HEK293 (cell line): ENCODE data around the gene CCDC8.

Experiments used
- BCL11A ChIP-seq: fragments of 450-650 bp; formaldehyde crosslinking; IDR thresholded peaks from 2 replicates; pipeline ENCODE4 v1.5.1; 2016; ENCODE audit warnings: low read depth, missing biosample characterization, missing genetic modification characterization
- GLIS2 ChIP-seq: fragments of 450-650 bp; formaldehyde crosslinking; IDR thresholded peaks from 2 replicates; pipeline ENCODE4 v1.5.1; 2016; ENCODE audit warnings: missing biosample characterization, missing genetic modification characterization
- RBAK ChIP-seq: fragments of 450-650 bp; formaldehyde crosslinking; IDR thresholded peaks from 2 replicates; pipeline ENCODE4 v1.5.1; 2016; ENCODE audit warnings: missing biosample characterization, missing genetic modification characterization
- SCRT2 ChIP-seq: fragments of 450-650 bp; formaldehyde crosslinking; IDR thresholded peaks from 2 replicates; pipeline ENCODE4 v1.5.1; 2016; ENCODE audit warnings: missing biosample characterization, missing genetic modification characterization
- SP2 ChIP-seq: fragments of 450-650 bp; formaldehyde crosslinking; IDR thresholded peaks from 2 replicates; pipeline ENCODE4 v1.5.1; 2016; ENCODE audit warnings: missing biosample characterization, missing genetic modification characterization
- TSHZ1 ChIP-seq: fragments of 450-650 bp; formaldehyde crosslinking; IDR thresholded peaks from 2 replicates; pipeline ENCODE4 v1.5.1; 2016; ENCODE audit warnings: missing biosample characterization, missing genetic modification characterization, borderline replicate concordance
- ZBTB17 ChIP-seq: fragments of 450-650 bp; formaldehyde crosslinking; IDR thresholded peaks from 2 replicates; pipeline ENCODE4 v1.5.1; 2016; ENCODE audit warnings: missing biosample characterization, missing genetic modification characterization
- ZBTB26 ChIP-seq: fragments of 450-650 bp; formaldehyde crosslinking; optimal IDR thresholded peaks from 2 replicates; pipeline ENCODE3; 2016; ENCODE audit warnings: missing biosample characterization, mild to moderate bottlenecking, missing genetic modification characterization
- ZBTB44 ChIP-seq: fragments of 450-650 bp; IDR thresholded peaks from 2 replicates; pipeline ENCODE4 v1.5.1; 2018; ENCODE audit warnings: missing biosample characterization, mild to moderate bottlenecking, missing genetic modification characterization
- ZBTB7A ChIP-seq: fragments of 450-650 bp; formaldehyde crosslinking; IDR thresholded peaks from 2 replicates; pipeline ENCODE4 v1.5.1; 2016; ENCODE audit warnings: low read depth, missing biosample characterization, missing genetic modification characterization
- ZNF10 ChIP-seq: fragments of 450-650 bp; formaldehyde crosslinking; IDR thresholded peaks from 2 replicates; pipeline ENCODE4 v1.5.1; 2017; ENCODE audit warnings: missing biosample characterization, missing genetic modification characterization
- ZNF133 ChIP-seq: fragments of 450-650 bp; formaldehyde crosslinking; IDR thresholded peaks from 2 replicates; pipeline ENCODE4 v1.5.1; 2016; ENCODE audit warnings: missing biosample characterization, missing genetic modification characterization
- ZNF184 ChIP-seq: fragments of 450-650 bp; IDR thresholded peaks from 2 replicates; pipeline ENCODE4 v1.5.1; 2018; ENCODE audit warnings: missing biosample characterization, mild to moderate bottlenecking, missing genetic modification characterization
- ZNF19 ChIP-seq: fragments of 450-650 bp; formaldehyde crosslinking; IDR thresholded peaks from 2 replicates; pipeline ENCODE4; 2016; ENCODE audit warnings: missing biosample characterization, missing genetic modification characterization, low read depth
- ZNF2 ChIP-seq: fragments of 450-650 bp; formaldehyde crosslinking; IDR thresholded peaks from 2 replicates; pipeline ENCODE4 v1.5.1; 2016; ENCODE audit warnings: missing biosample characterization, missing genetic modification characterization
- ZNF239 ChIP-seq: fragments of 450-650 bp; formaldehyde crosslinking; IDR thresholded peaks from 2 replicates; pipeline ENCODE4 v1.5.1; 2016; ENCODE audit warnings: missing biosample characterization, missing genetic modification characterization
- ZNF274 ChIP-seq, 2 experiments: fragments of 200-500 bp in 1 of 2; fragments of 450-650 bp in 1 of 2; sonication (Bioruptor generic) in 1 of 2; formaldehyde crosslinking in 1 of 2; IDR thresholded peaks; 2 replicates each; pipeline versions ENCODE4 v1.5.1 to v1.6.1; 2014 to 2016; ENCODE audit warnings: borderline replicate concordance in 1 of 2, inconsistent platforms in 1 of 2, low read length in 1 of 2, missing biosample characterization in 1 of 2, missing genetic modification characterization in 1 of 2
- ZNF426 ChIP-seq: fragments of 450-650 bp; formaldehyde crosslinking; IDR thresholded peaks from 2 replicates; pipeline ENCODE4 v1.5.1; 2017; ENCODE audit warnings: missing biosample characterization, missing genetic modification characterization, mild to moderate bottlenecking, inconsistent platforms, moderate library complexity
- ZNF433 ChIP-seq: fragments of 450-650 bp; formaldehyde crosslinking; IDR thresholded peaks from 2 replicates; pipeline ENCODE4 v1.5.1; 2016; ENCODE audit warnings: missing biosample characterization, missing genetic modification characterization, low read depth
- ZNF518A ChIP-seq: fragments of 450-650 bp; formaldehyde crosslinking; conservative IDR thresholded peaks from 2 replicates; pipeline ENCODE4 v1.5.1; 2016; ENCODE audit warnings: low read depth, missing biosample characterization, missing genetic modification characterization
- ZNF544 ChIP-seq: fragments of 450-650 bp; formaldehyde crosslinking; IDR thresholded peaks from 2 replicates; pipeline ENCODE4 v1.5.0; 2017; ENCODE audit warnings: missing biosample characterization, missing genetic modification characterization
- ZNF548 ChIP-seq: fragments of 450-650 bp; formaldehyde crosslinking; IDR thresholded peaks from 2 replicates; pipeline ENCODE4 v1.5.1; 2016; ENCODE audit warnings: missing biosample characterization, missing genetic modification characterization
- ZNF561 ChIP-seq: fragments of 450-650 bp; IDR thresholded peaks from 2 replicates; pipeline ENCODE4 v1.5.1; 2018; ENCODE audit warnings: missing biosample characterization, missing genetic modification characterization, borderline replicate concordance
- ZNF596 ChIP-seq: fragments of 450-650 bp; IDR thresholded peaks from 2 replicates; pipeline ENCODE4 v1.5.0; 2018; ENCODE audit warnings: missing biosample characterization, mild to moderate bottlenecking, missing genetic modification characterization, moderate library complexity
- ZNF610 ChIP-seq: fragments of 450-650 bp; formaldehyde crosslinking; IDR thresholded peaks from 2 replicates; pipeline ENCODE4 v1.5.1; 2016; ENCODE audit warnings: missing biosample characterization, missing genetic modification characterization, borderline replicate concordance
- ZNF623 ChIP-seq: fragments of 450-650 bp; formaldehyde crosslinking; IDR thresholded peaks from 2 replicates; pipeline ENCODE4 v1.5.1; 2016; ENCODE audit warnings: missing biosample characterization, missing genetic modification characterization
- ZNF660 ChIP-seq: fragments of 450-650 bp; IDR thresholded peaks from 2 replicates; pipeline ENCODE4 v1.5.1; 2018; ENCODE audit warnings: missing biosample characterization, mild to moderate bottlenecking, missing genetic modification characterization
- ZNF677 ChIP-seq: fragments of 450-650 bp; IDR thresholded peaks from 2 replicates; pipeline ENCODE4 v1.5.0; 2018; ENCODE audit warnings: missing biosample characterization, mild to moderate bottlenecking, missing genetic modification characterization, moderate library complexity
- ZSCAN30 ChIP-seq: fragments of 450-650 bp; IDR thresholded peaks from 2 replicates; pipeline ENCODE4 v1.5.1; 2018; ENCODE audit warnings: missing biosample characterization, mild to moderate bottlenecking, missing genetic modification characterization, moderate library complexity

The CCDC8 gene

GRCh38 chr19:46442808-46443450 is 29.6 kb upstream of the CCDC8 start (continued):
- TF ChIP-seq ZBTB44 = no peak
- no peak for TF ChIP-seq TSHZ1 (tag by site-specific recombination)
- TF ChIP-seq ZNF10 (tag by site-specific recombination) = no peak
- TF ChIP-seq ZNF677 = no peak
- no peak for TF ChIP-seq ZNF274 (IDR thresholded peaks at IDR 0.05; ENCODE audit: low read length)
- no peak for TF ChIP-seq ZNF274 (tag by site-specific recombination; IDR thresholded peaks at IDR 0.05; ENCODE audit: borderline replicate concordance)
- no peak for TF ChIP-seq ZNF2 (tag by site-specific recombination)
- no peak for TF ChIP-seq ZNF518A
- TF ChIP-seq ZBTB17 (tag by site-specific recombination) = 0 out of 2 replicates have a peak, but pooled peaks have one; percentile 17
- TF ChIP-seq ZNF426 (tag by site-specific recombination) = no peak
- TF ChIP-seq ZNF561 (tag by site-specific recombination) = no peak
- no peak for TF ChIP-seq ZNF610
- TF ChIP-seq ZSCAN30 (tag by site-specific recombination) = no peak
- TF ChIP-seq ZNF660 (tag by site-specific recombination) = 0 out of 2 replicates have a peak, but pooled peaks have one; percentile 18
- no peak for TF ChIP-seq ZNF184
- TF ChIP-seq ZNF133 (tag by site-specific recombination) = no peak
- no peak for TF ChIP-seq ZBTB7A
- no peak for TF ChIP-seq ZNF433 (tag by site-specific recombination)
- TF ChIP-seq ZNF544 (tag by site-specific recombination) = no peak
- no peak for TF ChIP-seq ZNF623 (tag by site-specific recombination)
- no peak for TF ChIP-seq SP2 (tag by site-specific recombination)
- TF ChIP-seq ZNF239 = no peak
- no peak for TF ChIP-seq GLIS2 (tag by site-specific recombination)
- TF ChIP-seq RBAK = no peak
- TF ChIP-seq SCRT2 (tag by site-specific recombination) = no peak
- no peak for TF ChIP-seq ZNF19 (tag by site-specific recombination)
- TF ChIP-seq BCL11A (tag by site-specific recombination) = no peak
- no peak for TF ChIP-seq ZBTB26 (tag by site-specific recombination)
- TF ChIP-seq ZNF596 = no peak
- no peak for TF ChIP-seq ZNF548 (tag by site-specific recombination)
